HCT116 (cell line): ENCODE data around the gene SEPTIN8. TPM values are rescaled to one million over a fixed set of nuclear protein-coding genes. Genes with fewer than 3 reads are reported as not detected.

Experiments used
- ATAC-seq: fragments of 200-7000 bp; cut with Tn5 transposase; 2 replicates; pipeline ENCODE4 v1.9.1; 2020; ENCODE audit warnings: mild to moderate bottlenecking, moderate library complexity
- BruUV-seq: library from RNA; stranded (reverse); fragments of 400-500 nt; replicated peaks from 2 replicates; lab custom pipeline; 2021; lab: Mats Ljungman, UMichigan
- CTCF ChIA-PET: fragments of 300-600 bp; sonication (Branson Sonifier 250); formaldehyde crosslinking; loops from one replicate; lab custom pipeline; 2021; ENCODE audit warnings: antibody characterized with exemption; lab: Charles Lee
- POLR2A ChIA-PET: fragments of 300-600, 350-600 bp; sonication (Branson Sonifier 250); formaldehyde crosslinking; loops from one replicate; lab custom pipeline; 2021; ENCODE audit warnings: antibody characterized with exemption; lab: Charles Lee
- RAD21 ChIA-PET, 2 experiments: fragments of 300-600 bp; sonication (Branson Sonifier 250); formaldehyde crosslinking; loops; one replicate each; lab custom pipeline; 2023; ENCODE audit warnings: low total read pairs in 2 of 2; ENCODE audit not compliant: uncharacterized antibody in 2 of 2, unreplicated experiment in 2 of 2, low non-redundant PET in 1 of 2; lab: Charles Lee
- DNase-seq: peaks from one replicate; pipeline ENCODE4 v3.0.0-alpha.2; 2010; ENCODE audit warnings: low read depth, low spot score
- H2AFZ ChIP-seq: fragments of 200-600 bp; shearing (Covaris generic), sonication (generic); 2 replicates; pipeline ENCODE4 v1.6.1; 2017; ENCODE audit warnings: low read depth, mixed run types, mixed read lengths, antibody characterized with exemption, low read length; ENCODE audit not compliant: poor library complexity, severe bottlenecking
- H3K27ac ChIP-seq: 2 replicates; pipeline ENCODE4 v1.5.1; 2012; ENCODE audit warnings: low read depth, low read length
- H3K27me3 ChIP-seq: fragments of 200-600 bp; sonication (generic); 2 replicates; pipeline ENCODE4 v1.6.1; 2016; ENCODE audit warnings: mixed run types, low read length, mixed read lengths; ENCODE audit not compliant: insufficient read depth
- H3K36me3 ChIP-seq, 2 experiments: fragments of 200-500 bp in 1 of 2; fragments of 200-600 bp in 1 of 2; sonication (Bioruptor generic) in 1 of 2; sonication (generic) in 1 of 2; 2 replicates each; pipeline versions ENCODE4 v1.5.1 to v1.6.1; 2014 to 2016; ENCODE audit warnings: low read length in 2 of 2, inconsistent platforms in 1 of 2, mixed read lengths in 1 of 2, mixed run types in 1 of 2; ENCODE audit not compliant: insufficient read depth in 2 of 2, control insufficient read depth in 1 of 2
- H3K4me1 ChIP-seq, 2 experiments: fragments of 200-600 bp in 1 of 2; sonication (generic) in 1 of 2; 2 replicates each; pipeline versions ENCODE4 v1.5.1 to v1.6.1; 2012 to 2017; ENCODE audit warnings: low read length in 2 of 2, inconsistent platforms in 1 of 2, mild to moderate bottlenecking in 1 of 2, mixed read lengths in 1 of 2, mixed run types in 1 of 2, moderate library complexity in 1 of 2; ENCODE audit not compliant: insufficient read depth in 2 of 2, control insufficient read depth in 1 of 2
- H3K4me2 ChIP-seq: fragments of 200-600 bp; sonication (generic); 2 replicates; pipeline ENCODE4 v1.6.1; 2017; ENCODE audit warnings: mixed run types, low read length, mixed read lengths
- H3K4me3 ChIP-seq, 2 experiments: fragments of 200-600 bp in 1 of 2; sonication (generic) in 1 of 2; replicated peaks in 1 of 2; 2 replicates each; pipeline ENCODE4 v1.5.1; 2011 to 2016; ENCODE audit warnings: low read length in 2 of 2, control low read depth in 1 of 2, low read depth in 1 of 2, mild to moderate bottlenecking in 1 of 2, mixed read lengths in 1 of 2, mixed run types in 1 of 2
- H3K79me2 ChIP-seq: fragments of 200-600 bp; sonication (generic); 2 replicates; pipeline ENCODE4 v1.6.1; 2017; ENCODE audit warnings: mild to moderate bottlenecking, mixed run types, low read length, moderate library complexity, mixed read lengths; ENCODE audit not compliant: insufficient read depth
- H3K9ac ChIP-seq: fragments of 200-600 bp; sonication (generic); 2 replicates; pipeline ENCODE4 v1.6.1; 2016; ENCODE audit warnings: low read length, mixed read lengths
- H3K9me2 ChIP-seq: fragments of 200-600 bp; sonication (generic), shearing (Covaris generic); 2 replicates; pipeline ENCODE4 v1.6.1; 2017; ENCODE audit warnings: mixed run types, mild to moderate bottlenecking, moderate library complexity; ENCODE audit not compliant: insufficient read depth
- H3K9me3 ChIP-seq, 2 experiments: fragments of 200-500 bp in 1 of 2; fragments of 200-600 bp in 1 of 2; sonication (Bioruptor generic) in 1 of 2; sonication (generic) in 1 of 2; 2 replicates each; pipeline ENCODE4 v1.6.1; 2014 to 2017; ENCODE audit warnings: low read length in 2 of 2, mixed read lengths in 2 of 2, inconsistent platforms in 1 of 2, low read depth in 1 of 2, mild to moderate bottlenecking in 1 of 2, mixed run types in 1 of 2, moderate library complexity in 1 of 2; ENCODE audit not compliant: control insufficient read depth in 1 of 2, insufficient read depth in 1 of 2
- H4K20me1 ChIP-seq: fragments of 200-600 bp; sonication (generic), shearing (Covaris generic); 2 replicates; pipeline ENCODE4 v1.6.1; 2017; ENCODE audit warnings: mixed run types, mild to moderate bottlenecking, moderate library complexity; ENCODE audit not compliant: insufficient read depth
- ATF3 ChIP-seq: IDR thresholded peaks from 2 replicates; pipeline ENCODE4 v1.6.1; 2012
- CBX3 ChIP-seq: IDR thresholded peaks from 2 replicates; pipeline ENCODE4 v1.6.1; 2012; ENCODE audit warnings: low read depth
- CTCF ChIP-seq, 3 experiments: fragments of 200-600 bp in 1 of 3; sonication (generic) in 1 of 3; IDR thresholded peaks in 2 of 3; conservative IDR thresholded peaks in 1 of 3; 2 replicates each; pipeline ENCODE4 v1.5.1; 2012 to 2017; ENCODE audit warnings: low read depth in 2 of 3, low read length in 2 of 3, antibody characterized with exemption in 1 of 3, borderline replicate concordance in 1 of 3, control low read depth in 1 of 3, mild to moderate bottlenecking in 1 of 3, mixed read lengths in 1 of 3, mixed run types in 1 of 3, moderate library complexity in 1 of 3; ENCODE audit not compliant: insufficient read depth in 1 of 3
- EGR1 ChIP-seq: IDR thresholded peaks from 2 replicates; pipeline ENCODE4 v1.6.1; 2012; ENCODE audit warnings: low read depth
- ELF1 ChIP-seq: IDR thresholded peaks from 2 replicates; pipeline ENCODE4 v1.6.1; 2012; ENCODE audit warnings: low read depth, borderline replicate concordance
- EZH2 ChIP-seq: fragments of 200-600 bp; sonication (generic); IDR thresholded peaks from 2 replicates; pipeline ENCODE4 v1.6.1; 2017; ENCODE audit warnings: antibody characterized with exemption, mixed run types
- EZH2phosphoT487 ChIP-seq: fragments of 200-600 bp; IDR thresholded peaks from 2 replicates; pipeline ENCODE4 v1.6.1; 2018; ENCODE audit warnings: antibody characterized with exemption, borderline replicate concordance
- FOSL1 ChIP-seq: IDR thresholded peaks from 2 replicates; pipeline ENCODE4 v1.6.1; 2012; ENCODE audit warnings: low read depth
- JUND ChIP-seq: IDR thresholded peaks from 2 replicates; pipeline ENCODE4 v1.6.1; 2012
- MAX ChIP-seq: IDR thresholded peaks from 2 replicates; pipeline ENCODE4 v1.6.1; 2012
- SIN3A ChIP-seq: IDR thresholded peaks from 2 replicates; pipeline ENCODE4 v1.6.1; 2012; ENCODE audit warnings: low read depth
- SP1 ChIP-seq: IDR thresholded peaks from 2 replicates; pipeline ENCODE4 v1.6.1; 2012; ENCODE audit warnings: low read depth
- SRF ChIP-seq: IDR thresholded peaks from 2 replicates; pipeline ENCODE4 v1.6.1; 2012; ENCODE audit warnings: low read depth
- TCF7L2 ChIP-seq: IDR thresholded peaks from 2 replicates; pipeline ENCODE4 v1.7.0; 2011; ENCODE audit warnings: borderline replicate concordance, inconsistent platforms; ENCODE audit not compliant: insufficient read depth, insufficient read length; ENCODE audit errors: extremely low read depth
- YY1 ChIP-seq: IDR thresholded peaks from 2 replicates; pipeline ENCODE4 v1.6.1; 2011; ENCODE audit warnings: low read length, low read depth, moderate library complexity, mild to moderate bottlenecking; ENCODE audit not compliant: insufficient replicate concordance; ENCODE audit errors: extremely low read depth
- ZBTB33 ChIP-seq: IDR thresholded peaks from 2 replicates; pipeline ENCODE4 v1.6.1; 2011; ENCODE audit warnings: mild to moderate bottlenecking, low read length, moderate library complexity; ENCODE audit not compliant: insufficient replicate concordance; ENCODE audit errors: extremely low read depth
- ZFX ChIP-seq: fragments of 450-650 bp; IDR thresholded peaks from 2 replicates; pipeline ENCODE4 v1.6.1; 2017
- intact Hi-C: fragments of 100-400 bp; cut with micrococcal nuclease; formaldehyde crosslinking; loops from 2 replicates; pipeline ENCODE4 v1.10.0; 2022
- total RNA-seq: library from RNA; stranded (reverse); gene quantifications from one replicate; pipeline ENCODE4 v1.2.1, GENCODE V29; 2021; ENCODE audit not compliant: unreplicated experiment

SEPTIN8 gene
- total RNA-seq, 1 experiment from 2014 or later: 34.6 TPM

- Histone ChIP-seq H3K4me2 (no peak overlapping the region), H3K27ac (no peak overlapping the region), H3K4me3 (no peak overlapping the region), H4K20me1 (no peaks in the 10 kb centered on the region), H3K9me2 (no peaks in the 10 kb centered on the region), H3K4me1 (peaks cover 6 to 7% of the 10 kb centered on the region in 2 experiments; a peak in 1 of 4 replicates), H3K9ac (no peak overlapping the region), H3K9me3 (no peaks in the 10 kb centered on the region), H3K79me2 (peaks cover 7% of the 10 kb centered on the region; the same call in 1 of the 2 replicates), H2AFZ (no peak overlapping the region), H3K36me3 (peaks cover 0 to 5% of the 10 kb centered on the region in 2 experiments; a peak in 1 of 4 replicates), H3K27me3 (no peaks in the 10 kb centered on the region)
- ChIA-PET CTCF (no interaction called here), POLR2A (no interaction called here), RAD21 (no interaction called here)
- intact Hi-C loops: no loop called here
- DNase-seq (no peak), ATAC-seq (no peak)
- TF ChIP-seq FOSL1 (no peak), ZFX (no peak), SIN3A (no peak), JUND (no peak), EZH2phosphoT487 (no peak), EGR1 (no peak), YY1 (no peak), ATF3 (no peak)
- BruUV-seq: no TSS peak
These were observed 8.6 kb downstream of the SEPTIN8 start for GRCh38 chr5:132768485-132768868.

- intact Hi-C loops: no loop called here
- peaks cover 7% of the 10 kb centered on the region; the same call in 1 of the 2 replicates for H3K79me2 ChIP-seq
- CTCF ChIA-PET: no interaction called here
- H3K4me1 ChIP-seq: peaks cover 6 to 7% of the 10 kb centered on the region in 2 experiments; a peak in 1 of 4 replicates
- H3K9ac ChIP-seq: no peak overlapping the region
- H3K27me3 ChIP-seq: no peaks in the 10 kb centered on the region
- H3K9me2 ChIP-seq: no peaks in the 10 kb centered on the region
- no peak overlapping the region for H2AFZ ChIP-seq
- H3K4me2 ChIP-seq: no peak overlapping the region
- no peaks in the 10 kb centered on the region for H3K9me3 ChIP-seq
- no peak overlapping the region for H3K27ac ChIP-seq
- no peak overlapping the region for H3K4me3 ChIP-seq
- RAD21 ChIA-PET: no interaction called here
- DNase-seq (no peak), ATAC-seq (no peak)
- POLR2A ChIA-PET: interaction anchor here (0.8 kb wide), 1 partner anchor 10 kb away, joined by 3 read pairs; the partner anchor contains the start of gene SEPTIN8
- H3K36me3 ChIP-seq: peaks cover 4 to 5% of the 10 kb centered on the region in 2 experiments; a peak in 1 of 4 replicates
- BruUV-seq: no TSS peak
- H4K20me1 ChIP-seq: no peaks in the 10 kb centered on the region
- no peak for TF ChIP-seq TCF7L2
- TF ChIP-seq EZH2: no peak
- TF ChIP-seq SIN3A: no peak
- TF ChIP-seq EGR1: no peak
- TF ChIP-seq MAX: no peak
- no peak for TF ChIP-seq ATF3
- TF ChIP-seq ELF1: no peak
- no peak for TF ChIP-seq SRF
- TF ChIP-seq CTCF (IDR thresholded peaks at IDR 0.05 in 2 of 3, conservative IDR thresholded peaks at IDR 0.05 in 1 of 3; ENCODE audit: borderline replicate concordance in 1 of 3, insufficient read depth in 1 of 3, low read depth in 2 of 3, low read length in 2 of 3): no peak
- TF ChIP-seq SP1: no peak
- TF ChIP-seq CBX3: no peak
- TF ChIP-seq ZBTB33: no peak
These were observed 9.9 kb downstream of the SEPTIN8 start for GRCh38 chr5:132767150-132767549.
